HG02759 (cell line): ENCODE measurements around the gene INO80C.
"Not testable (repeated sequence)": the region's sequence is repeated elsewhere in the genome, so short reads cannot be mapped to it uniquely, and the experiment has no call there.

Experiments used
- ATAC-seq: cut with Tn5 transposase; IDR thresholded peaks from one replicate; pipeline ENCODE4 v1.9.1; 2021; ENCODE audit warnings: mild to moderate bottlenecking, moderate library complexity; ENCODE audit not compliant: unreplicated experiment

Gene INO80C

DNA sequence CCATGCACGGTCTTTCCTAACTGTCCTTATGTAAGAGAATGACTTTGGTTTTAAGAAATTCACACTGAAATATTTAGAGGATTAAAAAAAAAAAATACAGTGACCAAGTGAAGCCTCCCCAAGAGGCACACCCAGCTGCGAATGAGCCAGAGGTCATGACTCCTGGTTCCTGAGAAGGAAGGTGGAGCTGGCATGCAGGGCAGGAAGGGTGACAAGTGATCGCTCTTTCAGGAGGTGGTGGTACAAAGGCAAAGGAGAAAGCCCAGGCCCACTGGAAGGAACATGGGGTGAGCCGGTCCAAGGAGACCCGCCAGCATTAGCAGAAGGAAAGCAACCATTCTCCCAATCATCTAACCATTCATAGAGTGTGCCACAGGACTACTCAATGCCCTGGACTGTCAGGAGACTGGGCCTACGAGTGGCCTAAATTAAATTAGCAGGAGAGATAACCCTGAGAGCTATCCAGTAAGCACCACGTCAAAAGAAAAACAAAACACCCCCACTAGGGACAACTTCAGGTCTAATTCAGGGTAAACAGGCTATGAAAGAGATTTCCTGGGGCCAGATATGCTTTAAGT lies 7.8 kb downstream of the INO80C start:
- ATAC-seq, result no peak

- ATAC-seq, result not testable (repeated sequence)
These were observed 8.5 kb downstream of the INO80C start for GRCh38 chr18:35489281-35489680.

GRCh38 chr18:35488396-35488795 lies 9.4 kb downstream of the INO80C start:
- not testable (repeated sequence) for ATAC-seq

DNA sequence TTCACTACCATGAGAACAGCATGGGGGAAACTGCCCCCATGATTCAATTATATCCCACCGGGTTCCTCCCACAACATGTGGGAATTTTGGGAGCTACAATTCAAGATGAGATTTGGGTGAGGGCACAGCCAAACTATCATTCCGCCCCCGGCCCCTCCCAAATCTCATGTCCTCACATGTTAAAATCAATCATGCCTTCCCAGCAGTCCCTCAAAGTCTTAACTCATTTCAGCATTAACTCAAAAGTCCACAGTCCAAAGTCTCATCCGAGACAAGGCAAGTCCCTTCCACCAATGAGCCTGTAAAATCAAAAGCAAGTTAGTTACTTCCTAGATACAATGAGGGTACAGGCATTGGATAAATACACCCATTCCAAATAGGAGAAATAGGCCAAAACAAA lies 10.2 kb downstream of the INO80C start:
- ATAC-seq, result not testable (repeated sequence)

- ATAC-seq, result no peak
These were observed 11.9 kb downstream of the INO80C start for GRCh38 chr18:35485852-35486251.

DNA sequence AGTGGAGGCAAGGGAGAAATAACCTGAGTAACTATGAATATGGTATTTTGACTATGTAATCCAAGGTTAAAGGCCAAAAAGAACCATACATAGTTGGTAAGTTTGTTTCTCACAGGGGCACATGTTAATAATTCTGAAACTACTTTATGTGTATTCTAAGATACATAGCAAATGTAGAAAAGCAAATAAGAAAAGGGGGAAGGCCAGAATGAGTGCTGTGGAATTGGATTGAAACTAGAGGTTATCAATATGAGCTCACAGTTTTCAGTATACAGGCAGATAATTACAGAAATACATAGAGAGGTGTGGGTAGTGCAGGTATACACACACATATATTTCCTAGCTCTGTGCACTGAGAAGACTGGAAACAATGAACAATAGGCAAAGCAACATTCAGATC lies 13.7 kb downstream of the INO80C start:
- ATAC-seq, result peak; percentile 79

DNA sequence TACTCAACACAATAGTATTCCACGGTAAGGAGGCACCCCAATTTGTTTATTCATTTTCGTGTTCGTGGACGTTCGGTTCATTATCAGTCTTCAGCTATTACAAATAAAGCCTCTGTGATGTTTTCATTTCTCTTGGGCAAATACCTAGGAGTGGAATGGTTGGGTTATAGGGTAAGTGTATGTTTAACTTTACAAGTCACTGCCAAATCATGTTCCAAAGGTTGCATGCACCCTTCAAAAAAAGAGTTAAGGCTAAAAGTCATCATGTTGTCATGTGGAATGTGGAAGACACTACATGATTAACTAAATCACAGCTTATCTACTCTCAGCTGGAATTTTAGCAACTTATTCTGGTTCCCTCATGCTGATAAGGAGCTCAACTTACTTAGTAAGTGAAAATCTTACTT lies 15.8 kb downstream of the INO80C start:
- no peak for ATAC-seq

DNA sequence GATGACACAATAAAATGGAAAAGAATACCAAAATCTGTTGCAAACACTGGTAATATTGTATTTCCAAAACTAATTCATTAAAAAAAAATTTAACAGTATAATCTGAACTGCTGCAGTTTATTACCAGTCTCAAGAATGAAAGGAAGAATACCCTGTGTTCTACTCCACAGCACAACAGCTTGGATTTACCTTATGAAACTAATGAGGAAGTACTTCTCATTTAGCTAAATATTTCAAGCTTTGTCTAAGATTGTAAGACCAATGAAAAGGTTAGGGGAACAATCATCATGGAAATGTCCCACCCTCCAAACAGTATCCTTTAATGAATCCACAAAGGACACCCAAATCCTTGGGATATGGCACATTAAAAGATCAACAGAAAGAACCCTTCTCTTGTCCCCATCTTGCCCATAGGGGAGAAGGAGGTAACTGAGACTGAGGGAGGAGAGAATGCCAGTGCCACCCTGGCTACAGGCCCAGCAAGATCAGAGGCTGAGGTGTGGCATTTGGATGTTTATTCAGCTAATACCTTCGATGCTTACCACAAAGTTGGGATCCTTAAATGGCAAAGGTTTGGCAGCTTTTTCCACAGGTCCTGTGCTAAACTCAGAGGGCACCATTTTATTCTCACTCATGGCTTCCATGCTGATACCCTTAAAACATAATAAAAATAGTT lies 17.7 kb downstream of the INO80C start:
- no peak for ATAC-seq

GRCh38 chr18:35478520-35479435 lies 19.0 kb downstream of the INO80C start:
- ATAC-seq, result peak; percentile 78

GRCh38 chr18:35477974-35478373 lies 19.8 kb downstream of the INO80C start:
- ATAC-seq, result no peak

- ATAC-seq, result no peak
These were observed 20.3 kb downstream of the INO80C start for GRCh38 chr18:35477497-35477896.

- no peak for ATAC-seq
These were observed 22.9 kb downstream of the INO80C start for GRCh38 chr18:35474884-35475283.

DNA sequence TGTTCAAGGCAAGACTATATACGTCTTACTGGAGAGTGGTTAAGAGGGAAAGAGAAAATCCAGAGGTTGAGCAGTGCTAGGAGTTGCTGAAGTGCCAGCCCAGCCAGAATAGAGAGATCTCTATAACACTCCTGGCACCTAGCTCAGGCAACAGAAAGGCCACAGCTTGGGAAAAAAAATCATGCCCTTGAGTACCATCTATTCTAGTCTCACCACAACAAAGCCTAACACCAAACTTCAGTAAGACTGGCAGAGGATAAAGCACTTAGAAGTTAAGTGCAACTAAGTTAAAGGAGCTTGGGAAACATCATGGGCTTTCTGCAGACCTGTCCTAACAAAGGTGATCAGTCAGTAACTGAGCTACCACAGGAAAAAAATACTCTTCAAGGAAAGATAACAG lies 24.2 kb downstream of the INO80C start:
- no peak for ATAC-seq

DNA sequence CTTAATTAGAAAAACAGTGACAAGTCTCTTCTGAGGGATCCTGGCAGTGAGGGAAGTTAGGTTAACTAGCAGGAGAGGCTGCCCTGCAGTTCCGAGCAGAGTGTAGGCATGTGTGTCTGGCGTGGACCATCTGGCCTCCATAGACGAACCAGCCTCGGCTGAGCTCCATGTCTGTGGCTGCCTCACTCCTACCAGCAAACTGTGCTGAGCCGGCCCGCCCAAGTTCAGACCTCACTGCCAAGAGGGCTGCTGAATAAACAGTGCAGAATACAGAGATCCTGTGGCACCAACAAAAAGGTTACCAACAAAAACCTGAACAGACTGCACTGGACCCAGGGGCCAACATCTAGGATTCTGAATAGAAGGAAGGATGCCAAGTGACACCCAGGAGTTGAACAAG lies 27.3 kb downstream of the INO80C start:
- no peak for ATAC-seq

- ATAC-seq, result no peak
These were observed 28.0 kb downstream of the INO80C start for GRCh38 chr18:35469725-35470124.

DNA sequence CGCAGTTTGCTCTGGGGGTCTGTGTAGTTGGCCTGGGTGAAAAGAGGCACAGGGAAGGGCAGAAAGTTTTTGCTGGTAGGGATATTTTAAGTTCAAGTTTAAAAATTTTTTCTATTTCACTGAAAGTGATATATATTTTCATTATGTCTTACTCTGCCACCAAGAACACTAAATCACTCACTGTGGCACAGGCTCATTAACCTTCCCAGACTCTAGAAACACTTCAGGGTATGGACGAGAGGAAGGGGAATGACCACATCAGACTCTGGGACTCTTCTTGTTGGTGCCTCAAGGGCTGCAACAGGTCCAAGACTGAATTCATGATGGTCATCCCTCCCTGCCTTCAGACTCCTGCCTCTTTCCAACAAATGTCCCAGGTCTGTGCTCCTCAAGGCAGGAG lies 29.0 kb downstream of the INO80C start:
- no peak for ATAC-seq

DNA sequence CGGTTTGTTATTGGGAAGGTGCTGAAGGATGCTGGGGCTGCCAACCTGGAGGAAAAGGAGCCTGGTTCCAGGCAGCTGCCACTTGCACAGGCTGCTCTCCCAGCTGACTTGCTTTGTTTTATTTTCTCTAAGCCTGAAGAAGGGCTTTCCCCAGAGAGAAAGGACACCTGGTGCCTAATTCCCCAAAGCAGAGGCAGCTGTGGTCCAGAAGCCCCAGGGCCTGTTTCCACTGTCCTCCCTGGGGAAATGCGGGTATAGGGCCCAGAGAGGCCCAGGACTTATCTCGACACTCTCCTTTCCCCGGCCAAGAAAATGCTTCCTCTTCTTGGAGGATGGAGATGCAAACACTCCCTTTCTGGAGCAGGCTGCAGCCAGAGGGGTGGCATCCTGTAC lies 30.1 kb downstream of the INO80C start:
- ATAC-seq, result peak; percentile 78

DNA sequence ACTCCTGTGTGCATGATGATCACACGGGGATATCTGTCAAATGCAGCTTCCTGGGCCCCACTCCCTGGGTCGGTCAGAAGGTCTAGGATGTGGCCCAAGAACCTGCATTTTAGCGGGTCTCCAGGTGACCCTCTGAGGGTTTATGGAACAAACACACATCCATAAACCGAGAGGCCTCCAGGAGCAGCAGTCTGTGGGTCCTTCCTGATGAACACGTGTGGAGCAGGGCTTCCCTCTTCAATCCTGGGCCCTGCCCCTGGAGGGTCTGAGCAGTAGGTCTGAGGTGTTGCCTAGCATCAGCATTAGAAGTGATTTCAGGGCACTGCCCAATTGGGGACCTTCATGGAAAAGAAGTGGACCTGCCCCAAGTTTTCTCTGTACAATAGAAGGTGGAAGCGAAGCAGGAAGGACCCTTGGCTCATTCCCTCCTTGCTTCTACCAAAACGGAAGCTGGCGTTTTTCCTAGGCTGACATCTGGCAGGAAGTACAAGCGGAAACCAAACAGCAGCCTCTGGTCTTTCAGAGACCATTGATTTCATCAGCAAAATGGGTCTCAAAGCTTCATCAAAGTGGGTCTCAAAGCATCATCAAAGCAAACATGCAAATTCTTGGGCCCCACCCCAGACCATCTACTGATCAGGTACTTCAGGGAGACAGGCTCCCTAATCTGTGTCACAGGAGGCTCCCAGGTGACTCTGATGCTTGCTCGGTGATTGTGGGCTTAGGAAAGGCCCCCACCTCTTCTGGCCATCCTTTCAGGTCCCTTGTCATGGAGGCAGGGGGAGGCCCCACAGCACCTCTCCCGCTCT lies 30.7 kb downstream of the INO80C start:
- peak; percentile 18 for ATAC-seq

DNA sequence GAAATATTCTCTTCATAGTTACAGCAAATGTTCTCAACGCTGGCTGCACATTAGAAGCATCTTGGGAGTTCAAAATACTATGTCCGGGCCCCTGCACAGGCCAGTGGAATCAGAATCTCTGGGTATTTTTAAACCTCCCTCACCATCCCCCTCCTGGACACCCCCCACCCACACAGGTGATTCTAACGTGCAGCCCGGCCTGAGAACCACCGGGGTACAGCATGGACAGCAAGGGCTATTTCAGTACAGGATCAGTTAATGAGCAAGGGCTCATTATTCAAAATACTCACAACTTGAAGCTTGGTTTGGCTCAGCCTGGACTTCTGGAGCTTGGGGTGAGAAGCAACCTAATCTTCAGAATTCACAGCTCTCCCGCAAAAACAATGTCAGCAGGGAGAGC lies 31.4 kb downstream of the INO80C start:
- peak; percentile 32 for ATAC-seq

- ATAC-seq, result no peak
These were observed 32.4 kb downstream of the INO80C start for GRCh38 chr18:35465329-35465728.

- no peak for ATAC-seq
These were observed 32.9 kb downstream of the INO80C start for GRCh38 chr18:35464831-35465279.
